HFFc6 (cell line): ENCODE measurements around the gene ATP13A1. TPM values are rescaled to one million over a fixed set of nuclear protein-coding genes. Genes with fewer than 3 reads are reported as not detected.

Source experiments
- DNase-seq: peaks from one replicate; pipeline ENCODE4 v3.0.0-alpha.2; 2018
- H3K27ac Mint-ChIP-seq: 2 replicates; pipeline ENCODE4 v1.8.0; 2020; ENCODE audit warnings: mild to moderate bottlenecking, mixed read lengths
- H3K27me3 Mint-ChIP-seq: 2 replicates; pipeline ENCODE4 v1.8.0; 2021; ENCODE audit warnings: mild to moderate bottlenecking, moderate library complexity, mixed read lengths; ENCODE audit not compliant: insufficient read depth
- H3K36me3 Mint-ChIP-seq: 2 replicates; pipeline ENCODE4 v1.8.0; 2021; ENCODE audit warnings: low read depth, mixed read lengths
- H3K4me1 Mint-ChIP-seq: 2 replicates; pipeline ENCODE4 v1.8.0; 2020; ENCODE audit warnings: low read depth, mixed read lengths
- H3K4me3 Mint-ChIP-seq: 2 replicates; pipeline ENCODE4 v1.8.0; 2020; ENCODE audit warnings: mild to moderate bottlenecking, moderate library complexity, mixed read lengths
- H3K9me3 Mint-ChIP-seq: 2 replicates; pipeline ENCODE4 v1.8.0; 2020; ENCODE audit warnings: mild to moderate bottlenecking, mixed read lengths
- total RNA-seq, 6 experiments: library from RNA; stranded (reverse); fragmentation: NEBNext Ultra II Directional; extraction: Animal tissue kit (Norgen Biotek cat#: 25700); gene quantifications; 2 replicates in 1 of 6; 3 replicates in 5 of 6; pipeline ENCODE4 v1.2.3, GENCODE V29; 2021
- TF ChIP-seq, protein P1 (sequence below): fragments of 200-600 bp; sonication (generic); IDR thresholded peaks from 2 replicates; pipeline ENCODE4 v1.5.0; 2021; ENCODE audit warnings: antibody characterized with exemption, mild to moderate bottlenecking

Gene ATP13A1
- total RNA-seq, 6 experiments from 2014 or later, result 56.5 to 76.3 (median 61.3) TPM

DNA sequence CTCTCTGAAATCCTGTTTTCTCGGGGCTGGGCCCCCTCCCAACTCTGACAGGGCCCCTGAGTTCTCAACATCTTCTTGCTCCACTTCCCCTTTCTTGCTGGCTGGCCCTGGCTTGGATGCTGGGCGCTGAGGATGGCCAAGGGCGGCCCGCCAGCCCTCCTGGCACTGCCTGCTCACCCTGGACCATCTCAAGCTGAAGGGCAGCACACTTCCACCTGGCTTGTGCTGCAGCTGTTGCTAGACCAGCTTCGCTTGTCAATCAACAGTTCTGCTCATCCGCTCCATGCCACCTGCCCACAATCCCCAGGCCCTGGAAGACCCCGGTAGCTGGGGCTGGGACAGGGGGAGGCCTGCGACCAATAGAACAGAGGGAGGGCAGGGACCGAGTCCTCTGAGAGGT is 13.1 kb downstream of the ATP13A1 start:
- TF ChIP-seq, protein P1, sequence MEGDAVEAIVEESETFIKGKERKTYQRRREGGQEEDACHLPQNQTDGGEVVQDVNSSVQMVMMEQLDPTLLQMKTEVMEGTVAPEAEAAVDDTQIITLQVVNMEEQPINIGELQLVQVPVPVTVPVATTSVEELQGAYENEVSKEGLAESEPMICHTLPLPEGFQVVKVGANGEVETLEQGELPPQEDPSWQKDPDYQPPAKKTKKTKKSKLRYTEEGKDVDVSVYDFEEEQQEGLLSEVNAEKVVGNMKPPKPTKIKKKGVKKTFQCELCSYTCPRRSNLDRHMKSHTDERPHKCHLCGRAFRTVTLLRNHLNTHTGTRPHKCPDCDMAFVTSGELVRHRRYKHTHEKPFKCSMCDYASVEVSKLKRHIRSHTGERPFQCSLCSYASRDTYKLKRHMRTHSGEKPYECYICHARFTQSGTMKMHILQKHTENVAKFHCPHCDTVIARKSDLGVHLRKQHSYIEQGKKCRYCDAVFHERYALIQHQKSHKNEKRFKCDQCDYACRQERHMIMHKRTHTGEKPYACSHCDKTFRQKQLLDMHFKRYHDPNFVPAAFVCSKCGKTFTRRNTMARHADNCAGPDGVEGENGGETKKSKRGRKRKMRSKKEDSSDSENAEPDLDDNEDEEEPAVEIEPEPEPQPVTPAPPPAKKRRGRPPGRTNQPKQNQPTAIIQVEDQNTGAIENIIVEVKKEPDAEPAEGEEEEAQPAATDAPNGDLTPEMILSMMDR, result no peak
- H3K4me3 Mint-ChIP-seq, result no peak overlapping the region
- no peaks in the 10 kb centered on the region for H3K9me3 Mint-ChIP-seq
- peaks cover 3% of the 10 kb centered on the region for H3K27me3 Mint-ChIP-seq
- no peak overlapping the region for H3K27ac Mint-ChIP-seq
- no peaks in the 10 kb centered on the region; the same call in 1 of the 2 replicates for H3K4me1 Mint-ChIP-seq
- no peak for DNase-seq
- H3K36me3 Mint-ChIP-seq, result peaks cover 17% of the 10 kb centered on the region; the same call in 1 of the 2 replicates

DNA sequence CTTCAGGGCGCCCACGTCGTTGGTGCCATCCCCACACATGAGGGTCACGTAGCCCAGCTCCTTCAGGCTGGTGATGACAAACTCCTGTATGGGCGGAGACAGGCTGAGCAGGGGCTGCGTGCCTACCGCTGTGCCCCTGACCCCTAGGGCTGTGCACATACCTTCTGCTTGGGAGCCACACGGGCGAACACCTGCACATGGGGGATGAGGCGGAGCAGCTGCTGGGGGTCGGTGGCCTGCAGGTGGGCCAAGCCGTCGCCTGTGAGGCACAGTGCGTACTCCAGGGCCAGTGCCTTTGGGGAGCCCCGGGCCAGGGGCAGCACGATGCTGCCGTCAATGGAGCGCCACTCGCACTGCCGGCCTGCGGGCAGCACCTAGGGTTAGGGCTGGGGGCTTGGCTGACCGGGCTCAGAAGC is 13.9 kb downstream of the ATP13A1 start:
- H3K36me3 Mint-ChIP-seq, result peaks cover 17% of the 10 kb centered on the region; the same call in 1 of the 2 replicates
- no peaks in the 10 kb centered on the region; the same call in 1 of the 2 replicates for H3K4me1 Mint-ChIP-seq
- TF ChIP-seq, protein P1, result no peak
- H3K9me3 Mint-ChIP-seq, result no peaks in the 10 kb centered on the region
- H3K4me3 Mint-ChIP-seq, result no peak overlapping the region
- H3K27ac Mint-ChIP-seq, result no peak overlapping the region
- peaks cover 6% of the 10 kb centered on the region for H3K27me3 Mint-ChIP-seq
- no peak for DNase-seq

DNA sequence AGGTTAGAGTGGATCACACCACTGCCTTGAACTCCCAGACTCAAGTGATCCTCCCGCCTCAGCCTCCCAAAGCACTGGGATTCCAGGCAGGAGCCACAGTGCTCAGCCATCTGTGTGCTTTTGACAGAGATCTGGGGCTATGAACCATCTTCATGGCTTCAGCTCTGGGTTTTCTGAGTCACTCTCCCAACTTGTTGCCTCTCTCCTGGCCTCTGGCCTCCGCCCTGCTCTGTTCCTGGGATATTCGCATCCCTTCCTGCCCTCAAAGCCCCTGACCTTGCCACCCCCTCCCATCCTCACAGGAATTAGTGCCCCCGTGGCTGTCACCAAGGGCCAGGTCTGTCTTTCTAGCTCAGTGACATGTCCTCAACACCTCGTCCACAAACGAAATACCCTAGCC is 14.3 kb downstream of the ATP13A1 start:
- TF ChIP-seq, protein P1, result no peak
- no peak overlapping the region for H3K27ac Mint-ChIP-seq

DNA sequence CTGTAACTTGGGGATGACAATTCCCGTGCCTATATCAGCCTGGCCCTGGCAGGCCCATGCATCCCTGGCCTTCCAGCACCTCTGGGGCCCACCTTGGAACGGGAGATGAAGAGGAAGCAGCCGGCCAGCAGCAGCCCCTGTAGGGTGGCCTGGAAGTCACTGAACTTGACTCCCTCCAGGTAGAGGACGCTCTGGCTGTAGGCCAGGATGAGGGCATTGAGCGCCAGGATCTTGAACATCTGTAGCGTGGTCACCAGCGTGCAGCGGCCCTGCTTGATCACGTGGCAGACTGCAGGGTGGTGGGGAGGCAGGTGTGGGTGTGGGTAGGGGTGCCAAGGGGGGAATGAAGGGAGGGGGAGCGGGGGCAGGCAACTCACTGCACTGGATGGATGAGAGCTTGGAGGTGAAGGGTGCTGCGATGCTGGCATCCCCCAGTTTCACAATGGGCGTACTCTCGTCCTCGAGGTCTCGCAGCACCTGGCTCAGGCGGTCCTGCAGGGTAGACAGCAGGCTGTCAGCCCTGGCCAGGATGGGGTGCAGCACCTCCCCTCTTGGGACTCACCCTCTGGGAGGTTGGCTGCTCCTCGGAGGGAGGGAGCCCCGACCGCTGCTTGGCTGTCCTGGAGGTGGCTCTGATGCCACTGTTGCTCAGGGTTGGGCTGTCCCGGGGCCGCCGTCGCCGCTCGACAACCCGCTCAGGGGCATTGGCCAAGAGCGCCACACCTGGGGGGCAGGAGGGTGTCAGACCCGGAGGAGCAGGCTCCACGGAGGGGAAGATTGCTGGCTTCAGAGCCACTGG is 16.2 kb downstream of the ATP13A1 start:
- H3K27ac Mint-ChIP-seq, result no peak overlapping the region
- H3K4me3 Mint-ChIP-seq, result no peak overlapping the region
- TF ChIP-seq, protein P1, result no peak
- no peaks in the 10 kb centered on the region for H3K9me3 Mint-ChIP-seq
- H3K27me3 Mint-ChIP-seq, result peaks cover 5% of the 10 kb centered on the region; the same call in 1 of the 2 replicates
- H3K4me1 Mint-ChIP-seq, result peaks cover 11% of the 10 kb centered on the region
- DNase-seq, result no peak
- peaks cover 4% of the 10 kb centered on the region; the same call in 1 of the 2 replicates for H3K36me3 Mint-ChIP-seq

More for the DNA sequence above, 14.3 kb downstream of the ATP13A1 start:
- Mint-ChIP-seq H3K27me3 (peaks cover 6% of the 10 kb centered on the region), H3K4me1 (no peaks in the 10 kb centered on the region; the same call in 1 of the 2 replicates), H3K4me3 (no peak overlapping the region), H3K36me3 (peaks cover 17% of the 10 kb centered on the region; the same call in 1 of the 2 replicates), H3K9me3 (no peaks in the 10 kb centered on the region)
- DNase-seq, result no peak

DNA sequence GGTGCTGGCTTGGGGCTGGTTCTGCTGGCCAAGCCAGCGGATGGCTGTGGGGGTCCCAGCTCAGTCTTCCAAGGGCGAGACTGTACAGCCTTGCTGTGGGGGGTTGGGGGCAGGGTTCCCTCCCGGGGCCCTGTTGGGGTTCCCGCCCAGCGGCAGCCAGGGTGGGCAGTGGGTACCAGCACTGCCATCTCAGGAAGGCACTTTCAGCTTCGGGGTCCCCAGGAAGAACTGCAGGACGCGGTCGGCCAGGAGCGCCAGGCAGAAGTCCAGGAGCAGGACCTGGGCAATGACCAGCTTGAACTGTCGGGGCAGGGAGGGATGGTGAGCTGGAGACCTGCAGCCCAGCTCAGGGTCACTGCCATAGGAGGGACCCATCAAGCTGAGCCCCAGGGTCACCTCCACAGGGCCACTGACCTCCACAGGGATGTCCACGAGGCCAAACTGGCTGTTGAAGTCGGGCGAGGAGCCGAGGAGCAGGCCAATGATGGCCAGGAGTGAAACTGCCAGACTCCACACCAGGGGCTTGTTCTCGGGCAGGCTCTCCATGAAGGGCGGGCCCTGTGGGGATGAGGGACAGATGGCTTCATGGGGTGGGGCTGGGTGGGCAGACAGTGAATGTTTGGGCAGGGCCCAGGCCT is 18.1 kb downstream of the ATP13A1 start:
- no peak overlapping the region for H3K4me3 Mint-ChIP-seq
- H3K9me3 Mint-ChIP-seq, result no peaks in the 10 kb centered on the region
- no peaks in the 10 kb centered on the region; the same call in 1 of the 2 replicates for H3K36me3 Mint-ChIP-seq
- DNase-seq, result no peak
- no peak overlapping the region for H3K27ac Mint-ChIP-seq
- peaks cover 5% of the 10 kb centered on the region; the same call in 1 of the 2 replicates for H3K27me3 Mint-ChIP-seq
- TF ChIP-seq, protein P1, result no peak
- peaks cover 16% of the 10 kb centered on the region for H3K4me1 Mint-ChIP-seq
